Ishikawa (cell line): Measurements from ENCODE around the gene PGAP2.

Experiments
- CEBPB ChIP-seq: IDR thresholded peaks from 2 replicates; pipeline ENCODE4 v1.6.1; 2012
- CREB1 ChIP-seq: IDR thresholded peaks from 2 replicates; pipeline ENCODE4 v1.6.1; 2012; ENCODE audit warnings: low read depth
- EGR1 ChIP-seq: IDR thresholded peaks from 2 replicates; pipeline ENCODE4 v1.6.1; 2012
- EP300 ChIP-seq: IDR thresholded peaks from 2 replicates; pipeline ENCODE4 v1.6.1; 2012; ENCODE audit warnings: borderline replicate concordance
- FOXM1 ChIP-seq: IDR thresholded peaks from 2 replicates; pipeline ENCODE4 v1.6.1; 2012; ENCODE audit warnings: low read depth, borderline replicate concordance
- NFIC ChIP-seq: IDR thresholded peaks from 2 replicates; pipeline ENCODE4 v1.6.1; 2012
- RAD21 ChIP-seq: IDR thresholded peaks from 2 replicates; pipeline ENCODE4 v1.6.1; 2012; ENCODE audit warnings: low read depth
- REST ChIP-seq: IDR thresholded peaks from 2 replicates; pipeline ENCODE4 v1.6.1; 2012; ENCODE audit warnings: low read depth, mild to moderate bottlenecking
- TAF1 ChIP-seq: IDR thresholded peaks from 2 replicates; pipeline ENCODE4 v1.6.1; 2012; ENCODE audit warnings: low read depth, mild to moderate bottlenecking
- TCF12 ChIP-seq: IDR thresholded peaks from 2 replicates; pipeline ENCODE4 v1.6.1; 2012; ENCODE audit warnings: low read depth
- TEAD4 ChIP-seq: IDR thresholded peaks from 2 replicates; pipeline ENCODE4 v1.6.1; 2012
- YY1 ChIP-seq: IDR thresholded peaks from 2 replicates; pipeline ENCODE4 v1.6.1; 2012; ENCODE audit warnings: low read depth

GRCh38 chr11:3855808-3856491 lies 47.6 kb downstream of the PGAP2 start:
- TF ChIP-seq TAF1 = no peak
- TF ChIP-seq TEAD4 = no peak
- TF ChIP-seq YY1 = no peak
- TF ChIP-seq TCF12 = 0 out of 2 replicates have a peak, but pooled peaks have one; percentile 26
- no peak for TF ChIP-seq CREB1
- no peak for TF ChIP-seq NFIC
- no peak for TF ChIP-seq RAD21
- no peak for TF ChIP-seq REST
- TF ChIP-seq EP300 = no peak
- TF ChIP-seq FOXM1 = no peak
- TF ChIP-seq EGR1 = no peak
- no peak for TF ChIP-seq CEBPB
